H1 (cell line): Measurements from ENCODE around the gene ATP8B3. TPM values are rescaled to one million over a fixed set of nuclear protein-coding genes. Genes with fewer than 3 reads are reported as not detected.

Source experiments
- CTCF ChIA-PET: fragments of 300-600 bp; sonication (Branson Sonifier 250); formaldehyde crosslinking; loops from one replicate; lab custom pipeline; 2021; ENCODE audit not compliant: partially characterized antibody; lab: Charles Lee
- POLR2A ChIA-PET: fragments of 300-600 bp; sonication (Branson Sonifier 250); formaldehyde crosslinking; loops from one replicate; lab custom pipeline; 2021; ENCODE audit warnings: inconsistent platforms; ENCODE audit not compliant: partially characterized antibody; lab: Charles Lee
- DNase-seq, 2 experiments: peaks; one replicate each; pipeline versions ENCODE4 v3.0.0 to v3.0.0-alpha.2; 2010 to 2022; ENCODE audit warnings: low spot score in 2 of 2, low read depth in 1 of 2, mixed read lengths in 1 of 2
- FAIRE-seq: peaks from 2 replicates; lab custom pipeline; 2011; peaks lifted over from hg19 to GRCh38; lab: Jason Lieb, UNC
- H2AFZ ChIP-seq: 2 replicates; pipeline ENCODE4 v1.8.1; 2012; ENCODE audit warnings: low read length, inconsistent platforms
- H2AK5ac ChIP-seq: 2 replicates; pipeline ENCODE4 v1.6.1; 2013; ENCODE audit warnings: low read depth, low read length
- H2BK120ac ChIP-seq: replicated peaks from 2 replicates; pipeline ENCODE3; 2013; ENCODE audit warnings: low read depth, low read length, inconsistent platforms
- H2BK12ac ChIP-seq: 2 replicates; pipeline ENCODE4 v1.6.1; 2013; ENCODE audit warnings: low read depth, low read length
- H2BK15ac ChIP-seq: 2 replicates; pipeline ENCODE4 v1.6.1; 2013; ENCODE audit warnings: low read length
- H2BK20ac ChIP-seq: 2 replicates; pipeline ENCODE4 v1.6.1; 2013; ENCODE audit warnings: low read length
- H2BK5ac ChIP-seq: 2 replicates; pipeline ENCODE4 v1.6.1; 2013; ENCODE audit warnings: low read depth, low read length
- H3K14ac ChIP-seq: 2 replicates; pipeline ENCODE4 v1.6.1; 2013; ENCODE audit warnings: inconsistent platforms; ENCODE audit not compliant: insufficient read length
- H3K18ac ChIP-seq: 2 replicates; pipeline ENCODE4 v1.6.1; 2013; ENCODE audit warnings: low read length; ENCODE audit errors: extremely low read depth
- H3K23ac ChIP-seq: 2 replicates; pipeline ENCODE4 v1.6.1; 2013; ENCODE audit warnings: inconsistent platforms; ENCODE audit not compliant: insufficient read length
- H3K23me2 ChIP-seq: 2 replicates; pipeline ENCODE4 v1.6.1; 2013; ENCODE audit warnings: low read depth, low read length
- H3K27ac ChIP-seq: 2 replicates; pipeline ENCODE4 v1.6.1; 2011; ENCODE audit warnings: low read depth, low read length, inconsistent platforms
- H3K27me3 ChIP-seq, 4 experiments: replicated peaks in 1 of 4; 1 replicate in 1 of 4; 2 replicates in 3 of 4; pipeline versions ENCODE4 v1.6.1 to v1.8.1; 2011 to 2013; ENCODE audit warnings: low read length in 3 of 4, mild to moderate bottlenecking in 3 of 4, inconsistent platforms in 2 of 4, mixed read lengths in 2 of 4, moderate library complexity in 1 of 4; ENCODE audit not compliant: control insufficient read depth in 3 of 4, insufficient read depth in 3 of 4; ENCODE audit errors: extremely low read depth in 1 of 4
- H3K36me3 ChIP-seq, 4 experiments: 2 replicates each; pipeline versions ENCODE4 v1.6.1 to v1.8.1; 2011 to 2013; ENCODE audit warnings: mild to moderate bottlenecking in 4 of 4, low read length in 3 of 4, moderate library complexity in 2 of 4, control low read depth in 1 of 4, inconsistent platforms in 1 of 4; ENCODE audit not compliant: insufficient read depth in 4 of 4, control insufficient read depth in 2 of 4
- H3K4ac ChIP-seq: replicated peaks from 2 replicates; pipeline ENCODE3; 2013; ENCODE audit warnings: low read length, low read depth, mixed read lengths, inconsistent platforms; ENCODE audit not compliant: insufficient read length
- H3K4me1 ChIP-seq, 4 experiments: replicated peaks in 1 of 4; 1 replicate in 1 of 4; 2 replicates in 3 of 4; pipeline versions ENCODE4 v1.6.1 to v1.8.1; 2011 to 2013; ENCODE audit warnings: low read length in 3 of 4, inconsistent platforms in 2 of 4, mixed read lengths in 1 of 4; ENCODE audit not compliant: insufficient read depth in 4 of 4, control insufficient read depth in 3 of 4
- H3K4me2 ChIP-seq, 2 experiments: 2 replicates each; pipeline versions ENCODE4 v1.6.1 to v1.8.1; 2011 to 2013; ENCODE audit warnings: low read depth in 2 of 2, low read length in 2 of 2, control low read depth in 1 of 2, inconsistent platforms in 1 of 2, mild to moderate bottlenecking in 1 of 2; ENCODE audit not compliant: insufficient read depth in 1 of 2
- H3K4me3 ChIP-seq, 4 experiments: fragments of 200-600, 300-600 bp in 1 of 4; sonication (generic), shearing (Covaris generic), sonication (Bioruptor Twin) in 1 of 4; 2 replicates each; pipeline versions ENCODE4 v1.5.1 to v1.8.1; 2011 to 2016; ENCODE audit warnings: low read length in 4 of 4, low read depth in 3 of 4, control low read depth in 2 of 4, inconsistent platforms in 2 of 4, mild to moderate bottlenecking in 2 of 4, mixed read lengths in 1 of 4, moderate library complexity in 1 of 4; ENCODE audit not compliant: insufficient read depth in 2 of 4; ENCODE audit errors: extremely low read depth in 1 of 4
- H3K56ac ChIP-seq: replicated peaks from 2 replicates; pipeline ENCODE3; 2013; ENCODE audit warnings: low read depth, mild to moderate bottlenecking, mixed read lengths, low read length, inconsistent platforms; ENCODE audit not compliant: insufficient read length
- H3K79me1 ChIP-seq: 2 replicates; pipeline ENCODE4 v1.6.1; 2013; ENCODE audit warnings: low read depth, low read length, control low read depth
- H3K79me2 ChIP-seq, 2 experiments: 2 replicates each; pipeline versions ENCODE4 v1.6.1 to v1.8.1; 2012 to 2013; ENCODE audit warnings: low read length in 2 of 2, mild to moderate bottlenecking in 2 of 2, inconsistent platforms in 1 of 2; ENCODE audit not compliant: insufficient read depth in 2 of 2, control insufficient read depth in 1 of 2
- H3K9ac ChIP-seq, 4 experiments: replicated peaks in 1 of 4; 1 replicate in 1 of 4; 2 replicates in 3 of 4; pipeline versions ENCODE4 v1.6.1 to v1.8.1; 2011 to 2013; ENCODE audit warnings: low read depth in 3 of 4, low read length in 3 of 4, control low read depth in 2 of 4, mild to moderate bottlenecking in 2 of 4, moderate library complexity in 2 of 4, inconsistent platforms in 1 of 4; ENCODE audit errors: extremely low read depth in 1 of 4
- H3K9me3 ChIP-seq, 2 experiments: 2 replicates each; pipeline versions ENCODE4 v1.6.1 to v1.8.1; 2012 to 2013; ENCODE audit warnings: mild to moderate bottlenecking in 2 of 2, moderate library complexity in 2 of 2, control low read depth in 1 of 2, inconsistent platforms in 1 of 2, low read depth in 1 of 2, low read length in 1 of 2, mixed read lengths in 1 of 2; ENCODE audit not compliant: insufficient read depth in 2 of 2
- H4K20me1 ChIP-seq, 2 experiments: replicated peaks in 1 of 2; 2 replicates each; pipeline versions ENCODE3 to v1.8.1; 2011 to 2013; ENCODE audit warnings: inconsistent platforms in 2 of 2, low read length in 2 of 2, mild to moderate bottlenecking in 1 of 2; ENCODE audit not compliant: insufficient read depth in 2 of 2, control insufficient read depth in 1 of 2
- H4K5ac ChIP-seq: 2 replicates; pipeline ENCODE4 v1.6.1; 2013; ENCODE audit warnings: low read length, low read depth, mixed read lengths, inconsistent platforms; ENCODE audit not compliant: insufficient read length
- H4K8ac ChIP-seq: 2 replicates; pipeline ENCODE4 v1.8.0; 2013; ENCODE audit warnings: mild to moderate bottlenecking, moderate library complexity, low read length, inconsistent platforms; ENCODE audit not compliant: insufficient read depth; ENCODE audit errors: extremely low read depth
- H4K91ac ChIP-seq: replicated peaks from 2 replicates; pipeline ENCODE3; 2013; ENCODE audit warnings: low read length, mixed read lengths, inconsistent platforms; ENCODE audit not compliant: insufficient read length
- KDM5A ChIP-seq: fragments of 200-600 bp; IDR thresholded peaks from 2 replicates; pipeline ENCODE4 v1.7.1; 2012; ENCODE audit warnings: mild to moderate bottlenecking, low read length, inconsistent platforms, mixed read lengths
- RAD21 ChIP-seq, 2 experiments: IDR thresholded peaks in 1 of 2; conservative IDR thresholded peaks in 1 of 2; 2 replicates each; pipeline ENCODE4 v1.6.1; 2011; ENCODE audit warnings: low read depth in 2 of 2, low read length in 2 of 2, improper control_type of control experiment in 1 of 2, inconsistent platforms in 1 of 2, mild to moderate bottlenecking in 1 of 2, moderate library complexity in 1 of 2
- YY1 ChIP-seq: IDR thresholded peaks from 2 replicates; pipeline ENCODE4 v1.6.1; 2011; ENCODE audit warnings: low read depth, mild to moderate bottlenecking, low read length
- WGBS, 2 experiments: shearing (Covaris generic) in 1 of 2; methylation state at CpG; one replicate each; pipeline versions ENCODE4 v1.1.6 to v1.1.7; 2013 to 2015; ENCODE audit warnings: low lambda C conversion rate in 2 of 2, mixed read lengths in 2 of 2, inconsistent platforms in 1 of 2, low coverage in 1 of 2, missing lambda C conversion rate in 1 of 2; ENCODE audit not compliant: insufficient replicate concordance in 2 of 2, insufficient coverage in 1 of 2, insufficient read length in 1 of 2; ENCODE audit errors: extremely low coverage in 1 of 2, missing lambda C conversion rate in 1 of 2; 5-methylcytosine and 5-hydroxymethylcytosine counted together
- polyA plus RNA-seq, 7 experiments: library from polyadenylated mRNA; depleted of rRNA in 3 of 7; stranded (reverse) in 5 of 7; unstranded in 2 of 7; fragments of >200 nt in 5 of 7; fragments of 200-250 nt in 2 of 7; gene quantifications; 1 replicate in 5 of 7; 2 replicates in 1 of 7; 4 replicates in 1 of 7; pipeline versions ENCODE4 v1.2.1 to v1.2.3, GENCODE V29; 2011 to 2013; ENCODE audit warnings: missing spikeins in 2 of 7, mixed read lengths in 2 of 7
- total RNA-seq: library from RNA; stranded (reverse); fragmentation: NEBNext Ultra II Directional; extraction: Animal tissue kit (Norgen Biotek cat#: 25700); gene quantifications from 2 replicates; pipeline ENCODE4 v1.2.1, GENCODE V29; 2021
- TF ChIP-seq, protein P1 (sequence below), 3 experiments: IDR thresholded peaks; 1 replicate in 2 of 3; 2 replicates in 1 of 3; pipeline versions ENCODE4 v1.5.1 to v1.6.1; 2011; ENCODE audit warnings: low read length in 3 of 3, mild to moderate bottlenecking in 3 of 3, inconsistent platforms in 2 of 3, low read depth in 1 of 3, moderate library complexity in 1 of 3; ENCODE audit not compliant: insufficient read depth in 1 of 3; ENCODE audit errors: control extremely low read depth in 1 of 3

The ATP8B3 gene
- total and polyA plus RNA-seq, 2 of the 8 experiments (the other 6 are each of a cell fraction or from before 2014, with no cell fraction given): 4.1 to 9.3 TPM

GRCh38 chr19:1837625-1838105, 25.6 kb upstream of the ATP8B3 start:
- no peaks in the 10 kb centered on the region for H3K36me3 ChIP-seq
- 0 out of 7 replicates have a peak, but pooled peaks cover 0 to 2% (median 0%) of the 10 kb centered on the region in 4 experiments for H3K4me1 ChIP-seq
- H4K5ac ChIP-seq: no peak overlapping the region
- no peak overlapping the region for H3K23ac ChIP-seq
- no peak overlapping the region for H3K14ac ChIP-seq
- peaks cover 16 to 30% of the 10 kb centered on the region in 2 experiments for H4K20me1 ChIP-seq
- H2BK120ac ChIP-seq: no peak overlapping the region
- H4K8ac ChIP-seq: peak overlapping the region; percentile 46; the same call in 1 of the 2 replicates
- H2AFZ ChIP-seq: no peak overlapping the region
- DNase-seq (peak in 1 of 2 experiments; percentile 98), FAIRE-seq (no peak)
- peaks cover 26% of the 10 kb centered on the region for H3K79me1 ChIP-seq
- peak overlapping the region; percentile 8 for H4K91ac ChIP-seq
- H3K9me3 ChIP-seq: no peaks in the 10 kb centered on the region
- no peak overlapping the region; the same call in 1 of the 2 replicates for H2BK5ac ChIP-seq
- no peak overlapping the region for H2BK20ac ChIP-seq
- TF ChIP-seq YY1 (peak; percentile 42; the same call in 1 of the 2 replicates), RAD21 (IDR thresholded peaks at IDR 0.05 in 1 of 2, conservative IDR thresholded peaks at IDR 0.05 in 1 of 2; ENCODE audit: low read depth in 2 of 2, low read length in 2 of 2) (peak; percentile 41 to 62; a peak in 3 of 4 replicates), KDM5A (no peak)
- TF ChIP-seq, protein P1, sequence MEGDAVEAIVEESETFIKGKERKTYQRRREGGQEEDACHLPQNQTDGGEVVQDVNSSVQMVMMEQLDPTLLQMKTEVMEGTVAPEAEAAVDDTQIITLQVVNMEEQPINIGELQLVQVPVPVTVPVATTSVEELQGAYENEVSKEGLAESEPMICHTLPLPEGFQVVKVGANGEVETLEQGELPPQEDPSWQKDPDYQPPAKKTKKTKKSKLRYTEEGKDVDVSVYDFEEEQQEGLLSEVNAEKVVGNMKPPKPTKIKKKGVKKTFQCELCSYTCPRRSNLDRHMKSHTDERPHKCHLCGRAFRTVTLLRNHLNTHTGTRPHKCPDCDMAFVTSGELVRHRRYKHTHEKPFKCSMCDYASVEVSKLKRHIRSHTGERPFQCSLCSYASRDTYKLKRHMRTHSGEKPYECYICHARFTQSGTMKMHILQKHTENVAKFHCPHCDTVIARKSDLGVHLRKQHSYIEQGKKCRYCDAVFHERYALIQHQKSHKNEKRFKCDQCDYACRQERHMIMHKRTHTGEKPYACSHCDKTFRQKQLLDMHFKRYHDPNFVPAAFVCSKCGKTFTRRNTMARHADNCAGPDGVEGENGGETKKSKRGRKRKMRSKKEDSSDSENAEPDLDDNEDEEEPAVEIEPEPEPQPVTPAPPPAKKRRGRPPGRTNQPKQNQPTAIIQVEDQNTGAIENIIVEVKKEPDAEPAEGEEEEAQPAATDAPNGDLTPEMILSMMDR (IDR thresholded peaks at IDR 0.05; ENCODE audit: control extremely low read depth in 1 of 3, insufficient read depth in 1 of 3, low read depth in 1 of 3, low read length in 3 of 3): peak; percentile 89 to 94 (median 91)
- WGBS, 2 experiments: 49% methylated on average over 19 of the region's 23 CpGs; no CpG with 5 or more reads in 1 of the 2 experiments
- no peak overlapping the region for H3K4me2 ChIP-seq
- H3K27ac ChIP-seq: no peak overlapping the region
- H3K23me2 ChIP-seq: no peaks in the 10 kb centered on the region
- CTCF ChIA-PET: interaction anchor here (0.6 to 14.9 kb wide), 39 partner anchors 9 to 844 kb away, joined by 3 to 228 read pairs (median 3); partner anchors contain the start of gene REXO1
- H2BK12ac ChIP-seq: 0 out of 2 replicates have a peak overlapping the region, but pooled peaks have one; percentile 50
- no peak overlapping the region for H3K4me3 ChIP-seq
- H2BK15ac ChIP-seq: no peak overlapping the region
- no peak overlapping the region for H3K9ac ChIP-seq
- POLR2A ChIA-PET: interaction anchor here (0.6 to 2.4 kb wide), 9 partner anchors 9 to 246 kb away, joined by 3 to 10 read pairs (median 3); partner anchors contain the start of gene TCF3
- H3K27me3 ChIP-seq: no peaks in the 10 kb centered on the region
- no peak overlapping the region for H3K4ac ChIP-seq
- H3K18ac ChIP-seq: no peak overlapping the region
- H2AK5ac ChIP-seq: no peak overlapping the region
- H3K56ac ChIP-seq: no peak overlapping the region
- H3K79me2 ChIP-seq: peaks cover 3 to 63% of the 10 kb centered on the region in 2 experiments; a peak in 3 of 4 replicates
